Dermis microvascular lymphatic vessel endothelial cell (primary cell): Measurements from ENCODE around the gene ASH1L. TPM values are rescaled to one million over a fixed set of nuclear protein-coding genes. Genes with fewer than 3 reads are reported as not detected.
"Not testable (repeated sequence)": the region's sequence is repeated elsewhere in the genome, so short reads cannot be mapped to it uniquely, and the experiment has no call there.

Source experiments
- DNase-seq, 2 donors: peaks; one replicate each; pipeline versions ENCODE4 v3.0.0 to v3.0.0-alpha.2; 2010; ENCODE audit warnings: low read depth in 2 of 2
- total RNA-seq: library from RNA; depleted of rRNA; stranded (reverse); fragments of >200 nt; gene quantifications from 2 replicates; pipeline ENCODE4 v1.2.1, GENCODE V29; 2014

Gene ASH1L
- total RNA-seq, 1 donor from 2014 or later, result 13.5 TPM

DNA sequence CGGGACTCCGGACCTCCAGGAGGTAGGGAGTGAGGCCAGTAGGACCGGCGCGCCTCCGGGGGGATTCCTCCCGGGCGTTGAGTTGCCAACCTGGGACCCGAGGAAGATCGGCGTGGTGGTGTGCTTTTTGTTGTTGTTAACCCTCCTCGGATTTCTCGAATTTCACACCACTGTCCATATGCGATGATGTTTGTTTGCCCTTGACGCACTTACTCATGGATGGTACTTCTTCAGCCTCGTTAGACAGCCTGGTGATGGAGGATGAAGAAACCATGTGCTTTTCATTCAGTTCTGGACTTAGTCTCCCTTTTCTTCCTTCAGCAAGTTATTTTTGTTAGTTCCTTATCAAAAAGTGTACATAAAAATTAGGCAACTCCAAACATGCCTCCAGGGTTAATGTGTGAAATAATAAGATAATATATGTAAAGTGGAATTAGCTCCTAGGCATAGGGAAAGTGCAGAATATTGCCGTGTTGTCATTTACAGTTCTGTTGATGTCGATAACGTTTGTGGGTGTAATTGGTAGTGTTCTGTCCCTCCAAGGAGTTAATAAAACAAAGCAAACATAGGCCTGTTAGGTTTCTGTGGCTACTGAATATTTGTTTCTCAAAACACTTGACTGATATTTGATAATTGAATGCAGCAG lies 897 bp upstream of the ASH1L start:
- DNase-seq, result peak in 1 of 2 donors; percentile 51

DNA sequence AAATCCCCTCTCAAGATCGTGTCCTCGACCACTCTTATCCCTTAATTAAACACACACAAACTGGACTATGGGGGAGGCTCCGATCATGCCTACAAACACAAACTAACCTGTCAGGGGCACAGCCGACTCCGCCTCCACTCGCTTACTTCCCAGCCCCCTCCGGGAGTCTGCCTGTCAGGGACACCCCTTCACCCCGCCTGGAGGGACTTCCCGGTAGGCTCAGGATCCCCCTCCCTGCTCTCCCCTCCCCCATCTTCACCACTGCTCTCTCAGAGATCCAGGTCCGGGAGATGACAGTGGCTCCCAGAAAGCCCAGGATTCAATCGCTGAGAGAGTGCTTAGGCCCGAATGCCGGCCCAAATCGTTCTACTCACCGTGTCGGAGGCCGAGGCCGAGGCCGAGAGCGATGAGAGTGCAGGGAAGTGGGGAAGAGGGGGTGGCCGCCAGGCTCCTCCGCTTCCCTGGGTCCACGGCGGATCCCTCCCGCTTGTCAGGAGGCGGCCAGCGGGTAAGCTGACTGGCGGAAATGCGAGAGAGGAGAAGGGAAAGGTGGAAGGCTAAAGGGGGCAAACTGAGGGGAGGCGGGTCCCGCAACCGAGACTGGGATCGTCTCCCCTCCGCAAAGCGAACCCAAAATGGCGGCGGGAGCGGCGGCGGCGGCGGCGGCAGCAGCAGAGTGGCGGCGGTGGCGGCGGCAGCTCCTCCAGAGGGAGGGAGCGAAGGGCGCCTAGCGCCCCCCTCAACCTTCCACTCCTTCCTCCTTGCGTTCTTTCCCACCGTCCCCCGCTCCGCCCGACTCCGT lies 623 bp downstream of the ASH1L start:
- DNase-seq, result peak in 1 of 2 donors; percentile 3

DNA sequence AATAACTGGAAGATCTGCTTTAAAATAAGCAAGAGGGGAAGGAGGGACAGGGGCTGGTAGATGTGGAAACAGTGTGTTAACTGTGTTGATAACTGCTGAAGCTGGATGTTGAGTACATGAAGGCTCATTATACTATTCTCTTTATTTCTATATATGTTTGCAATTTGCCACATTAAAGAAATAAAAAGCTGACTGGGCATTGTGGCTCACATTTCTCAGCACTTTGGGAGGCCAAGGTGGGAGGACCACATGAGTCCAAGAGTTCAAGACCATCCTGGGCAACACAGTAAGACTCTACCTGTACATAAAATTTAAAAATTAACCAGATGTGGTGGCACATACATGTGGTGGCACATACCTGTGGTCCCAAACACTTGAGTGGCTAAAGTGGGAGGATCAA lies 6.7 kb downstream of the ASH1L start:
- DNase-seq, result no peak

DNA sequence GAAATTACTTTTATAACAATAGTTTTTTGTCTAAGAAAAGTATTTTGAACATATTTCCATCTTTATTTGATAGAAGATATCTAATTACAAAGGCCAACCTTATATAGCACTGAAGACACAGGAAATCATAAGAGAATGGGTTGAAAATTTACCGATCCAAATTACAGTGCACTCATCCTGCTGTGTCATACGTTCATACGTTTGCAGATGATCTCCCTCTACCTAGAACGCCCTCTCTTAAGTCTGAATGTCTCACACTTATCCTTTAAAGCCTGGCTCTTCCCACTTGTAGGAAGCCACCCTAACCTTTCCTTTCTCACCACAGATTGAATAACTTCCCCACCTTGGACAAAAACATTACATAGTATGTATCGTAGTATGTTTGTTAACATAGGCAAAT lies 9.3 kb downstream of the ASH1L start:
- no peak for DNase-seq

DNA sequence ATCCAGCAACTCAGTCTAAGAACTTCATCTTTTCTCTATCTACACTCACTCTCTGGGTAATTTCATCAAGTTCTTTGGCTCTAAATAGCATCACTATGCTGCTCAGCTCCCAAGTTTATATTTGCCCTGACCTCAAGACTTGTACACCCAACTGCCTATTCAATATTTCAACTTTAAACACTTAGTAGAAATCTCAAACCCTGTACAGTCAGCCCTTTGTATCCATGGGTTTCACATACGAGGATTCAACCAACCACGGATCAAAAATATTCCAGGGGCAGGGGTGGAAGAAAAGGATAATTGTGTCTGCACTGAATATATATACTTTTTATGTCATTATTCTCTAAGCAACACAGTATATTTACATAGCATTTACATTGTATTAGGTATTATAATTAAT lies 13.9 kb downstream of the ASH1L start:
- DNase-seq, result no peak

DNA sequence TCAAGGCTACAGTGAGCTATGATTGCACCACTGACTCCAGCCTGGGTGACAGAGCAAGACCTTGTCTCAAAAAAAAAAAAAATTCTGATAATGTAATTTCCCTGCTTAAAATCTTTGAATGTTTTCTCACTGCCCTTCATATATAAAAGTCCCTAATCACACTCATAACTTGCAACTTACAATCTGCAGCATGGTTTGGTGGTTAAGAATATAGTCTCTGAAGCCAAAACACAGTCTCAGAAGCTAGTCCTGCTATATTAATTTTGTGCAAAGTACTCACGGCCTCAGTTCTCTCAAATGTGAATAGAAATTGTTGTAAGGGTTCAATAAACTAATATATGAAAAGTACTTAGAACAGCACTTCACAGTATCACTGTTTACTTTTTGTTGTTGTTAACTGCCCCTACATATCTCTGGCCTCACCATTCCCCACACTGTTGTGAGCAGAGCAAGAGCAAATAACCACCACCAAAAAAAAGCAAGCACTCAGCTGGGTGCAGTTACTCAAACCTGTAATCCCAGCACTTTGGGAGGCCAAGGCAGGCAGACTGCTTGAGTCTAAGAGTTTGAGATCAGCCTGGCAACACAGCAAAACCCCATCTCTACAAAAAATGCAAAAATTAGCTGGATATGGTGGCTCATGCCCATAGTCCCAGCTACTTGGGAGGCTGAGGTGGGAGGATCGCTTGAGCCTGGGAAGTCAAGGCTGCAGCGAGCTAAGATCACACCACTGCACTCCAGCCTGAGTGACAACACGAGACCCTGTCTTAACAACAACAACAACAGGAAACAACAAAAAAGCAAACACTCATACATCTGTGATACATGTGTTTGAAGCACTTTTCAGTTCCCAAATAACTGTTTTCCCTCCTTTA lies 22.4 kb downstream of the ASH1L start:
- no peak for DNase-seq

DNA sequence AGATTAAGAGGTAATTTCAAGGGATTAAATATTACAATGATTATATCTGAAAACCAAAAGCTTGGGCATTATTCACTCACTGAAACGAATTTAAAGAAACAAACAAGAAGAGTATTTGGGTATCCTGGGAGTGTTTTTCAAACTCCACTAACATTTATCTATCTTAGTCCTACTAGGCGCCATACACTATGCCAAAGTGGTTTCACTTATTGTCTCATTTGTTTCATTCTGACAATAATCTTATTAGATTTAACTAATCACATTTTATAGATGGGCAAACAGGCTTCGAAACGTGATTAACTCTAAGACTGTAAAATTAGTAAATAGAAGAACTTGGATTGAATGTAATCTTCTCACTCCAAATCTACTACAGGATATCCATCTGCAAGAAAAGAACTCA lies 25.4 kb downstream of the ASH1L start:
- DNase-seq, result no peak

DNA sequence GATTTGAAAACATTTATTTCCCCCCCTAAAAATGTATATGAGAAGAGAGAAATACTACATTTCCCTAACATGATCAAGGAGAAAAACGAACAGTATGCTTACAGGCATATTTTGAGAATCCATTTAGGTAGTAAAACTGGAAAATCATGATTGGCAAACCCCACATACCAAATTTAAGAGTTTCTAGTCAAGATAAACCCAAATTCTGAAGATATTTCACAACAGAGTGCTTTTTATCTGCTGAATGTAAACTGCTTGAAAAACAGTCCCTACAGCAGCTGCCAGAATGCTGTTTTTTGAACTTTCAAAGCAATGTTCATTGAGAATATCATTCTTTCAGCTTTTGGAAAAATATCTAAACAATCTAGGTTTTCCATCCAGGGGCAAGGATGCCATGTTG lies 31.0 kb downstream of the ASH1L start:
- DNase-seq, result no peak

DNA sequence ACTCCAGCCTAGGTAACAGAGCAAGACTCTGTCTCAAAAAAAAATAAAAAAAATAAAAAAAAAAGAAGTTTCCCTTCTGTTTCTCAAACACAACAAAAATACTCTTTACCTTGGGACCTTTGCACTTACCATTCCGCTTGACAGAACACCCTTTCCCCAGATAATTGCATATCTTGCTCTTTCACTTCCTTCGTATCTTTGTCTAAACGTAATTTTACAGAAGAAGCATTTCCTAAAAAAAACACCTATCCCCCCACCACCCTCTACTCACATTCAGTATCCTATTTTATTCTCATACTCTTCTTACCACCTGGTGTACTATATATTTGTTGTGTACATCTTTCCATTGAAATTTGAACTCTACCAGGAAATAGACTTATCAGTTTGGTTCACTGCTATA lies 32.7 kb downstream of the ASH1L start:
- no peak for DNase-seq

DNA sequence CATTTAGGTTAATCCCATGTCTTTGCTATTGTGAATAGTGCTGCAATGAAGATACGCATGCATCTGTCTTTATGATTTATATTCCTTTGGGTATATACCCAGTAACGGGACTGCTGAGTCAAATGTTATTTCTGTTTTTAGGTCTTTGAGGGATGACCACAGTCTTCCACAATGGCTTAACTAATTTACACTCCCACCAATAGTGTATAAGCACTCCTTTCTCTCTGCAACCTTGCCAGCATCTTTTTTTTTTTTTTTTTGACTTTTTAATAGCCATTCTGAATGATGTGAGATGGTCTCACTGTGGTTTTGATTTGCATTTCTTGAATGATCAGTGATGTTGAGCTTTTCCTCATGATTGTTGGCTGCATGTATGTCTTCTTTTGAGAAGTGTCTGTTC lies 33.5 kb downstream of the ASH1L start:
- no peak for DNase-seq

DNA sequence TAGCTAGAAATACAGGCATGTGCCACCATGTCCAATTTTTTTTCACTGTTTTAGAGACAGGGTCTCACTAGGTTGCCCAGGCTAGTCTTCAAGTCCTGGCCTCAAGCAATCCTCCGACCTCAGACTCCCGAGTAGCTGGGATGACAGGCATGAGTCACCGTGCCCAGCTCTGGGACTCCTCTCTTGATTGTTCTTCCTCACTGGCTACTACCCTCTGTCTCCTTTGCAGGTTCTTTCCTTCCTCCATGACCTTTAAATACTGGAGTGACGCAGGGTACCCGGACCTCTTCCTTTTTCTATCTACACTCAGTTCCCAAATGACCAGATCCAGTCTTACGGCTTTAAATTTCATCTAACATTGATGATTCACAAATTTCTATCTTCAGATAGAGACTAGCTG lies 34.9 kb downstream of the ASH1L start:
- peak in 1 of 2 donors; percentile 25 for DNase-seq

DNA sequence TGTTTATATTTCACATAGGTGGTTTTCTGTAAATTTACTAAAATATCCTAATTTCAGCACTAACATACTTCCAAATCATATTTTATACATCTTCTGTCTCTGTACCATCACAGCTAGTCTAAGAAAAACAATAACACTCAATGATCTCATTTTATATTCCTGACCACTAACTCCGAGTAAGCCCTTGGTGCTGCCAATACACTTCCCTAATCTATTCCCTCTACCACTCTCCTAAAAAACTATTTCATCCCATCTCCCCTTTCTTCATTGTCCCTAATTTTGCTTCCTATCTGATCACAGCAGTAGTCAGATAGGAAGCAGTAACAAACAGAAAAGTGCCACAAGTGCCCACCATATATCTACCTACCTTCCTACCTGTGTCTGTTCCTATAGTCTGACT lies 36.2 kb downstream of the ASH1L start:
- no peak for DNase-seq

DNA sequence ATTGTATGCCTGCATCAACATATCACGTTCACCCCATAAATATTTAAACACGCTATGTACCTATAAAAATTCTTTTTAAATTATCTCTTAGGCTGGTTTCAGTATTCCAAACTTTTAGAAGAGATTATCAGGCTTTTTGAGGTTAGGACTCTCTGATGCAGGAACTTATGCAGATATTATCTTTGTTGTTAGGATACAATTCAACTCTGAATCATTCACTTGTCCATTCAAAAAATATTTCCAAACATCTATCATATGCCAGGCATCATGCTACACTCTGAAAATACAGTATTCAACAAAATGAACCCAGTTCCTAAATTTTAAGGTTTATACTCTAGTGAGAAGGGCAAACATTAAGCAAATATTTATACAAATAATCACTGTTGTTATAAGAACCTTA lies 40.5 kb downstream of the ASH1L start:
- DNase-seq, result no peak

DNA sequence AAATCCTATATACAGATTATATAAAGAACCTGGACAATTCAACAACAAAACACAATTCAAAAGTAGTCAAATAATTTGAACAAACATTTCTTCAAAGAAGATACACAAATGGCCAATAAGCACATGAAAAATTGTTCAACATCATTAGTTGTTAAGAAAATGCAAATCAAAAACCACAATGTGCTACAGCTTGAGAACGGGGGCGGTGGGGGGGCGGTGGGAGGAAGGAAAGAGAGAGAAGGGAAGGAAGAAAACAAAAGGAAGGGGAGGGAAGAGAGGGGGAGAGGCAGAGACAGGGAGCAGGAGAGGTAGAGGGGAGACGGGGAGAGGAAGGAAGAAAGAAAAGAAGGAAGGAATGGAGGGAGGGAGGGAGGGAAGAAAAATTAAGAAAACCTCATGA lies 44.1 kb downstream of the ASH1L start:
- no peak for DNase-seq

DNA sequence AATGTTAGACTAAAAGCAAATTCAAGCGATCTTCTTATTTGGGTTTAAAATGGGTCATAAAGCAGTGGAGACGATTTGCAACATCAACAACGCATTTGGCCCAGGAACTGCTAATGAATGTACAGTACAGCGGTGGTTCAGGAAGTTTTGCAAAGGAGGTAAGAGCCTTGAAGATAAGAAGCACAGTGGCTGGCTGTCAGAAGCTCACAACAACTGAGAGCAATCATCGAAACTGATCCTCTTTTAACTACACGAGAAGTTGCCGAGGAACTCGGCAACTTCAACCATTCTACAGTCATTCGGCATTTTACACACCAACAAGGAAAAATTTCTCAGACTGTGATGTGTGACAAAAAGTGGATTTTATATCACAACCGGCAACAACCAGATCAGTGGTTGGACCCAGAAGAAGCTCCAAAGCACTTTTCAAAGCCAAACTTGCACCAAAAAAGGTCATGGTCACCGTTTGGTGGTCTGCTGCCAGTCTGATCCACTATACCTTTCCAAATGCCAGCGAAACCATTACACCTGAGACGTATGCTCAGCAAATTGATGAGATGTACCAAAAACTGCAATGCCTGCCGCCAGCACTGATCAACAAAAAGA lies 47.9 kb downstream of the ASH1L start:
- no peak for DNase-seq

DNA sequence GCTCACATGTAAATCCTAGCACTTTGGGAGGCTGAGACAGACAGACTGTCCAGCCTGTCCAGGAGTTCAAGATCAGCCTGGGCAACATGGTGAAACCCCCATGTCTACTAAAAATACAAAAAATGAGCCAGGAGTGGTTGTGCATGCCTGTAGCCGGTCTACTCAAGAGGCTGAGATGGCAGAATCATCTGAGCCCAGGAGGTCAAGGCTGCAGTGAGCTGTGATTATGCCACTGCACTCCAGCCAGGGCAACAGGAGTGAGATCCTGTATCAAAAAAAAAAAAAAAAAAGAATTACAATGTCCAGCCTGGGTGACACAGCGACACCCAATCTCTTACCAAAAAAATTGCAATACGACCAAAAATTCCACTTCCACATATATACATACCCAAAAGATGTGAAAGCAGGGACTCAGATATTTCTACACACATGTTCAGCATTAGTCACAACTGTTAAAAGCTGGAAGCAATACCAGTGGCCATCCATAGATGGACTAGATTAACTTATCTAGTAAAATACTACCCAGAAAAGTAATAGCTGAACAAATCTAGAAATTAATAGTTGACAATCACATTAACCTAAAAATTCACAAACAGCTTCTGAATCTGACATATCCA lies 49.2 kb downstream of the ASH1L start:
- DNase-seq, result no peak

DNA sequence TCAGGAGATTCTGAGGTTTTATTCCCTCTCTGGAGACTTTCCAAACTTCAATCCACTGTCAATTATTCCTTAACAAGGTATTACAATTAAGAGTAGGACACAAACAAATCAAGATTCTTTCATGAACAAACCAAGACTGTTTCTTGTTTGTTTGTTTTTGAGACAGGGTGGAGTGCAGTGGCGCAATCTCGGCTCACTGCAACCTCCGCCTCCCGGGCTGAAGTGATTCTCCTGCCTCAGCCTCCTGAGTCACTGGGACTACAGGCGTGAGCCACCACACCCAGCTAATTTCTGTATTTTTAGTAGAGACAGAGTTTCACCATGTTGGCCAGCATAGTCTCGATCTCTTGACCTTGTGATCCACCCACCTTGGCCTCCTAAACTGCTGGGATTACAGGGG lies 51.2 kb downstream of the ASH1L start:
- DNase-seq, result not testable (repeated sequence)

DNA sequence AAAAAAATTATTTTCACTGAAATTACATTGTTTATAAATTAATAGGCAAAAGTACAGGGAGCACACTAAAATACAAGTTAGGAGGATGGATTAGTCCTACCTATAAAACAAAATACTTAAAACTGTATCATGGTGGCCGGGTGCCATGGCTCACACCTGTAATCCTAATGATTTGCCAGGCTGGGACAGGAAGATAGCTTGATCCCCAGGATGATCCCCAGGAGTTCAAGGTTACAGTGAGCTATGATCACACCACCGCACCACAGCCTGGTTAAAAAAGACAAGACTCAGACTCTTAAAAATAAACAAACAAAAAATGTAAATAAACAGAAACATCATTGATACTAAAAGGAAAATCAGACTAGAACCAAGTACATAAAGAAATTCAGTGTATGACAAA lies 53.5 kb downstream of the ASH1L start:
- DNase-seq, result no peak

DNA sequence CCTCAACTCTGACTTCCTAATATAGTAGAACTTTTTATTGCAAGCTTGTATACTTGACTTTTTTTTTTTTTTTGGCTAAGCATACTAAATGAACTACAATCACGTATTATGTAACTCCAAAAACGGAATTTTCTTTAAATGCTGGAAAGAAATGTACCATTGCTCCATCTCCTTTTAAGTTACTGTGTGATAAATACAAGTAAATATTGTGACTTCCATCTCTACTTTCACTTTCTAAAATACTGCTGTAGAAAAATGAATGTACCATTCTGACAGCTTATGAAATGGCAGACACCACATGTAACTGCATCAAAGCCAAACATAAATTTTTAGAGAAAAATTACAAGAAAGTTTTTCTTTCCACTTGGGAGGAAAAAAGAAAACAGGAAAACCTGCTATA lies 54.7 kb downstream of the ASH1L start:
- no peak for DNase-seq

DNA sequence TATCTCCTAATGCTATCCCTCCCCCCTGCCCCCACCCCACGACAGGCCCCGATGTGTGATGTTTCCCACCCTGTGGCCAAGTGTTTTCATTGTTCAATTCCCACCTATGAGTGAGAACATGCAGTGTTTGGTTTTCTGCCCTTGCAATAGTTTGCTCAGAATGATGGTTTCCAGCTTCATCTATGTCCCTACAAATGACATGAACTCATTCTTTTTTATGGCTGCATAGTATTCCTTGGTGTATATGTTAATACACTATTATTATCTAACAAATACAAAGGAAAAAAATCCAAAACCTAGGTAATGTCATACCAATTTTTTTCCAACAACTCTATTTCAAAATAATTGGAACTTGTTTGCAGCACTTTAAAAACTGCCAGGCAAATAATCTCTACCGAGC lies 56.6 kb downstream of the ASH1L start:
- not testable (repeated sequence) for DNase-seq

DNA sequence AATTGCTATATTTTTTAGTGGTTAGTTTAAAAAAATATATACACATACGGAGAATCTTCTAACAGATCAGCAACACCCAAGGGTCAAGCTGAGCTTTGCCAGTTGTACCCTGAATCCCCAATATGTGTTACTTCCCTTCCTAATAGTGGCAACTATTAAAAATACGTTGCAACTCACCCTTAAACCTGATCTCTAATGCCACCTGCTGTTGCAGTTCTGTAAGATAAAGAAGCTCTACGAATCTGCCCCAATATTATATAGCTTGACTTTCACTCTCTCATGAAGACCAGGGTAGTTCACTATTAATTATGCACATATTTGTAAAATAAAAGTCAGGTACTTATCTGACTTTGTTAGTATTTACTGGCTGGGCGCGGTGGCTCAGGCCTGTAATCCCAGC lies 58.4 kb downstream of the ASH1L start:
- peak; percentile 30 to 58 for DNase-seq
